Panc1 (cell line): ENCODE data around the gene FAM98C. TPM values are rescaled to one million over a fixed set of nuclear protein-coding genes. Genes with fewer than 3 reads are reported as not detected.

ENCODE experiments used
- ATAC-seq: fragments of 200-7000 bp; cut with Tn5 transposase; 2 replicates; pipeline ENCODE4 v1.9.1; 2020; ENCODE audit warnings: mild to moderate bottlenecking, moderate library complexity
- BruUV-seq: library from RNA; stranded (reverse); fragments of 400-500 nt; replicated peaks from 2 replicates; lab custom pipeline; 2021; lab: Mats Ljungman, UMichigan
- CTCF ChIA-PET: fragments of 300-600 bp; sonication (Branson Sonifier 250); formaldehyde crosslinking; loops from one replicate; lab custom pipeline; 2022; ENCODE audit warnings: antibody characterized with exemption; lab: Charles Lee
- POLR2A ChIA-PET: fragments of 300-600 bp; sonication (Branson Sonifier 250); formaldehyde crosslinking; loops from one replicate; lab custom pipeline; 2022; ENCODE audit warnings: antibody characterized with exemption; lab: Charles Lee
- DNase-seq: peaks from one replicate; pipeline ENCODE4 v3.0.0-alpha.2; 2010; ENCODE audit warnings: low read depth, low spot score
- H3K27ac ChIP-seq: 2 replicates; pipeline ENCODE4 v1.5.1; 2011; ENCODE audit warnings: mild to moderate bottlenecking, low read length, inconsistent platforms
- H3K27me3 ChIP-seq: fragments of 200-500 bp; sonication (Bioruptor generic); 2 replicates; pipeline ENCODE4 v1.6.0; 2014; ENCODE audit warnings: low read length, inconsistent platforms; ENCODE audit not compliant: control insufficient read depth, insufficient read depth
- H3K36me3 ChIP-seq: fragments of 200-500 bp; sonication (Bioruptor generic); 2 replicates; pipeline ENCODE4 v1.5.1; 2014; ENCODE audit warnings: inconsistent platforms, mild to moderate bottlenecking, low read length, moderate library complexity; ENCODE audit not compliant: control insufficient read depth, insufficient read depth
- H3K4me1 ChIP-seq: 2 replicates; pipeline ENCODE4 v1.5.1; 2011; ENCODE audit warnings: inconsistent platforms, mild to moderate bottlenecking, low read length, moderate library complexity; ENCODE audit not compliant: control insufficient read depth, insufficient read depth
- H3K4me3 ChIP-seq, 2 experiments: 2 replicates each; pipeline ENCODE4 v1.5.1; 2011 to 2012; ENCODE audit warnings: low read depth in 2 of 2, low read length in 2 of 2, mild to moderate bottlenecking in 2 of 2, inconsistent platforms in 1 of 2, moderate library complexity in 1 of 2
- H3K9me3 ChIP-seq: fragments of 200-500 bp; sonication (Bioruptor generic); 2 replicates; pipeline ENCODE4 v1.5.1; 2014; ENCODE audit warnings: low read depth, mild to moderate bottlenecking, inconsistent platforms, low read length, moderate library complexity; ENCODE audit not compliant: control insufficient read depth, insufficient read depth
- POLR2AphosphoS5 ChIP-seq: IDR thresholded peaks from 2 replicates; pipeline ENCODE4 v1.6.1; 2012; ENCODE audit warnings: mild to moderate bottlenecking, low read depth, low read length, moderate library complexity
- SIN3A ChIP-seq: IDR thresholded peaks from 2 replicates; pipeline ENCODE4 v1.6.1; 2012; ENCODE audit warnings: low read depth, mild to moderate bottlenecking, low read length, moderate library complexity, borderline replicate concordance; ENCODE audit not compliant: insufficient read depth
- TCF7L2 ChIP-seq: IDR thresholded peaks from 2 replicates; pipeline ENCODE4 v1.6.1; 2011; ENCODE audit warnings: mild to moderate bottlenecking, low read depth, low read length, inconsistent platforms
- in situ Hi-C: cut with HindIII; loops from 2 replicates; pipeline ENCODE4 v1.10.0; 2016; ENCODE audit warnings: low sequenced_read_pairs, low pct_unique_long_range_greater_than_20kb
- intact Hi-C: fragments of 100-400 bp; cut with micrococcal nuclease; formaldehyde crosslinking; loops from one replicate; pipeline ENCODE4 v1.10.0; 2022; ENCODE audit not compliant: unreplicated experiment
- total RNA-seq: library from RNA; stranded (reverse); gene quantifications from one replicate; pipeline ENCODE4 v1.2.1, GENCODE V29; 2021; ENCODE audit not compliant: unreplicated experiment
- TF ChIP-seq, protein P1 (sequence below), 2 experiments: IDR thresholded peaks; 2 replicates each; pipeline ENCODE4 v1.6.1; 2011 to 2012; ENCODE audit warnings: low read depth in 2 of 2, control low read depth in 1 of 2, low read length in 1 of 2, mild to moderate bottlenecking in 1 of 2, moderate library complexity in 1 of 2; ENCODE audit not compliant: insufficient read depth in 1 of 2
- TF ChIP-seq, protein P2 (sequence below): fragments of 450-650 bp; IDR thresholded peaks from 2 replicates; pipeline ENCODE4 v1.5.1; 2017; ENCODE audit warnings: mild to moderate bottlenecking

FAM98C gene
- total RNA-seq, 1 experiment from 2014 or later = 24.7 TPM

DNA sequence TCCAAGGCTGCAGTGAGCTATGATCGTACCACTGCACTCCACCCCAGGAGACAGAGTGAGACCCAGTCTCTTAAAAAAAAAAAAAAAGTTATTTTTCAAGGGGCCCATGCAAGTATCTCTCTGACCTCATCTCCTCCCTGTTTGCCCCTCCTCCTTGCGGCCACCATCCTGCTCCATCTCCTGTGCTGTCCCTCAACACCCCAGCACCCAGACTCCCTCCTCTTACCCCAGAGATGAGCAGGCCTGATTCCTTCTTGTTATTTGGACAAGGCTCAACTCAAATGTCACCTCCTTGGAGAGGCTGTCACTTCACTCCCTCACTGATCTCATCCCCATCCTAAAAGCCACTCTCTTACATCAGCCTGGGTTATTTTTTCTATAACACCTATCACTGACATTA lies 35.0 kb downstream of the FAM98C start:
- H3K9me3 ChIP-seq = no peaks in the 10 kb centered on the region
- POLR2A ChIA-PET = interaction anchor here (0.6 kb wide), 1 partner anchor 496 kb away, joined by 3 read pairs; no protein-coding TSS in a partner anchor
- no peaks in the 10 kb centered on the region for H3K27me3 ChIP-seq
- TF ChIP-seq SIN3A (no peak), TCF7L2 (no peak), POLR2AphosphoS5 (no peak)
- TF ChIP-seq, protein P1, sequence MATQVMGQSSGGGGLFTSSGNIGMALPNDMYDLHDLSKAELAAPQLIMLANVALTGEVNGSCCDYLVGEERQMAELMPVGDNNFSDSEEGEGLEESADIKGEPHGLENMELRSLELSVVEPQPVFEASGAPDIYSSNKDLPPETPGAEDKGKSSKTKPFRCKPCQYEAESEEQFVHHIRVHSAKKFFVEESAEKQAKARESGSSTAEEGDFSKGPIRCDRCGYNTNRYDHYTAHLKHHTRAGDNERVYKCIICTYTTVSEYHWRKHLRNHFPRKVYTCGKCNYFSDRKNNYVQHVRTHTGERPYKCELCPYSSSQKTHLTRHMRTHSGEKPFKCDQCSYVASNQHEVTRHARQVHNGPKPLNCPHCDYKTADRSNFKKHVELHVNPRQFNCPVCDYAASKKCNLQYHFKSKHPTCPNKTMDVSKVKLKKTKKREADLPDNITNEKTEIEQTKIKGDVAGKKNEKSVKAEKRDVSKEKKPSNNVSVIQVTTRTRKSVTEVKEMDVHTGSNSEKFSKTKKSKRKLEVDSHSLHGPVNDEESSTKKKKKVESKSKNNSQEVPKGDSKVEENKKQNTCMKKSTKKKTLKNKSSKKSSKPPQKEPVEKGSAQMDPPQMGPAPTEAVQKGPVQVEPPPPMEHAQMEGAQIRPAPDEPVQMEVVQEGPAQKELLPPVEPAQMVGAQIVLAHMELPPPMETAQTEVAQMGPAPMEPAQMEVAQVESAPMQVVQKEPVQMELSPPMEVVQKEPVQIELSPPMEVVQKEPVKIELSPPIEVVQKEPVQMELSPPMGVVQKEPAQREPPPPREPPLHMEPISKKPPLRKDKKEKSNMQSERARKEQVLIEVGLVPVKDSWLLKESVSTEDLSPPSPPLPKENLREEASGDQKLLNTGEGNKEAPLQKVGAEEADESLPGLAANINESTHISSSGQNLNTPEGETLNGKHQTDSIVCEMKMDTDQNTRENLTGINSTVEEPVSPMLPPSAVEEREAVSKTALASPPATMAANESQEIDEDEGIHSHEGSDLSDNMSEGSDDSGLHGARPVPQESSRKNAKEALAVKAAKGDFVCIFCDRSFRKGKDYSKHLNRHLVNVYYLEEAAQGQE (IDR thresholded peaks at IDR 0.05; ENCODE audit: insufficient read depth in 1 of 2, low read depth in 2 of 2, low read length in 1 of 2) = no peak
- TF ChIP-seq, protein P2, sequence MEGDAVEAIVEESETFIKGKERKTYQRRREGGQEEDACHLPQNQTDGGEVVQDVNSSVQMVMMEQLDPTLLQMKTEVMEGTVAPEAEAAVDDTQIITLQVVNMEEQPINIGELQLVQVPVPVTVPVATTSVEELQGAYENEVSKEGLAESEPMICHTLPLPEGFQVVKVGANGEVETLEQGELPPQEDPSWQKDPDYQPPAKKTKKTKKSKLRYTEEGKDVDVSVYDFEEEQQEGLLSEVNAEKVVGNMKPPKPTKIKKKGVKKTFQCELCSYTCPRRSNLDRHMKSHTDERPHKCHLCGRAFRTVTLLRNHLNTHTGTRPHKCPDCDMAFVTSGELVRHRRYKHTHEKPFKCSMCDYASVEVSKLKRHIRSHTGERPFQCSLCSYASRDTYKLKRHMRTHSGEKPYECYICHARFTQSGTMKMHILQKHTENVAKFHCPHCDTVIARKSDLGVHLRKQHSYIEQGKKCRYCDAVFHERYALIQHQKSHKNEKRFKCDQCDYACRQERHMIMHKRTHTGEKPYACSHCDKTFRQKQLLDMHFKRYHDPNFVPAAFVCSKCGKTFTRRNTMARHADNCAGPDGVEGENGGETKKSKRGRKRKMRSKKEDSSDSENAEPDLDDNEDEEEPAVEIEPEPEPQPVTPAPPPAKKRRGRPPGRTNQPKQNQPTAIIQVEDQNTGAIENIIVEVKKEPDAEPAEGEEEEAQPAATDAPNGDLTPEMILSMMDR = no peak
- no peak overlapping the region for H3K27ac ChIP-seq
- in situ Hi-C loops (no loop called here), intact Hi-C loops (no loop called here)
- CTCF ChIA-PET = interaction anchor here (0.6 to 0.7 kb wide), 2 partner anchors 101 to 211 kb away, joined by 4 to 5 read pairs; no protein-coding TSS in a partner anchor
- ATAC-seq = no peak
- BruUV-seq = no TSS peak
- no peaks in the 10 kb centered on the region for H3K36me3 ChIP-seq
- H3K4me1 ChIP-seq = no peaks in the 10 kb centered on the region
- no peak overlapping the region for H3K4me3 ChIP-seq
- DNase-seq = no peak

DNA sequence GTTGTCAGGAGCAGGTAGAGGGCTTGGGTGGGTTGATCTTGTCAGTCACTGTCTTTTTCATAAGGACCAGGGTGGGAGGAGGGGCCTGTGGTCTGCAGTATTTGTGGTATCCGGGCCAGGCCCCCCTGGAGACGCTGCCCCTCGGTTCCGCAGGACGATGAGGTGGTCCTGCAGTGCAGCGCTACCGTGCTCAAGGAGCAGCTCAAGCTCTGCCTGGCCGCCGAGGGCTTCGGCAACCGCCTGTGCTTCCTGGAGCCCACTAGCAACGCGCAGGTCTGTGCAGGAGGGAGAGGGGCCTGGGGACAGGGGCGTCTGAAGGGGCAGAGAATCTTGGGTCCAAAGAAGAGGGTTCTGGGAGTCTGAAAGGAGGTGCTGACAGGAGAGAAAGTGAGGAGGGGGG lies 37.7 kb downstream of the FAM98C start:
- CTCF ChIA-PET = interaction anchor here (1.0 kb wide), 1 partner anchor 38 kb away, joined by 3 read pairs; the partner anchor contains the start of gene FAM98C
- Histone ChIP-seq H3K36me3 (no peaks in the 10 kb centered on the region), H3K27me3 (no peaks in the 10 kb centered on the region), H3K4me3 (no peak overlapping the region), H3K4me1 (no peaks in the 10 kb centered on the region), H3K27ac (no peak overlapping the region), H3K9me3 (no peaks in the 10 kb centered on the region)
- POLR2A ChIA-PET = no interaction called here
- DNase-seq (no peak), ATAC-seq (no peak)
- in situ Hi-C loops (no loop called here), intact Hi-C loops (no loop called here)
- TF ChIP-seq, protein P1 (IDR thresholded peaks at IDR 0.05; ENCODE audit: insufficient read depth in 1 of 2, low read depth in 2 of 2, low read length in 1 of 2) = no peak
- TF ChIP-seq, protein P2 = no peak
- TF ChIP-seq SIN3A (no peak), TCF7L2 (no peak), POLR2AphosphoS5 (no peak)
- no TSS peak for BruUV-seq
